Measurements from ENCODE around the gene TUSC2.

DNA sequence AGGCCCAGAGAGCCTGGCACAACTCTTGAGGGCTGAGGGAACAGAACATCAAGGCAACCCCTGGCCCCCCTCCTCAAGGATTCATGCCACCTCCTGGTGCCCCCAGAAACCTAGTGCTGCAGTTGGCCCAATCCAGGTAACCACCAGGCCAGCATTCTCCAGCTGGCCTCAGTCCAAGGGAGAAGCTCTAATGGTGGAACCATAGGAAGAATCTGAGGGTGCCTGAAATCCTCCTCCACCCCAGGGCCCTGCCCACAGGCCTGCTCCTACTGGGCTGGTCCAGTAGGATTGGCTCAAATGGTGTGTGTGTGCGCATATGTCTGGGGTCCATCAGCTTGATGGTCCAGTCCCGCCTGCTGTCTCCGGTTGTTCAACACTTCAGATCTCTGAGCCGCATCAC is 13.2 kb downstream of the TUSC2 start:
- TF ChIP-seq, protein P1, sequence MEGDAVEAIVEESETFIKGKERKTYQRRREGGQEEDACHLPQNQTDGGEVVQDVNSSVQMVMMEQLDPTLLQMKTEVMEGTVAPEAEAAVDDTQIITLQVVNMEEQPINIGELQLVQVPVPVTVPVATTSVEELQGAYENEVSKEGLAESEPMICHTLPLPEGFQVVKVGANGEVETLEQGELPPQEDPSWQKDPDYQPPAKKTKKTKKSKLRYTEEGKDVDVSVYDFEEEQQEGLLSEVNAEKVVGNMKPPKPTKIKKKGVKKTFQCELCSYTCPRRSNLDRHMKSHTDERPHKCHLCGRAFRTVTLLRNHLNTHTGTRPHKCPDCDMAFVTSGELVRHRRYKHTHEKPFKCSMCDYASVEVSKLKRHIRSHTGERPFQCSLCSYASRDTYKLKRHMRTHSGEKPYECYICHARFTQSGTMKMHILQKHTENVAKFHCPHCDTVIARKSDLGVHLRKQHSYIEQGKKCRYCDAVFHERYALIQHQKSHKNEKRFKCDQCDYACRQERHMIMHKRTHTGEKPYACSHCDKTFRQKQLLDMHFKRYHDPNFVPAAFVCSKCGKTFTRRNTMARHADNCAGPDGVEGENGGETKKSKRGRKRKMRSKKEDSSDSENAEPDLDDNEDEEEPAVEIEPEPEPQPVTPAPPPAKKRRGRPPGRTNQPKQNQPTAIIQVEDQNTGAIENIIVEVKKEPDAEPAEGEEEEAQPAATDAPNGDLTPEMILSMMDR (IDR thresholded peaks at IDR 0.05 in 8 of 11, conservative IDR thresholded peaks at IDR 0.05 in 3 of 11): no peak
- no peak for TF ChIP-seq POLR2A (IDR thresholded peaks at IDR 0.05)
